OCI-LY7 (cell line): ENCODE data around the gene SLC9A6. TPM values are rescaled to one million over a fixed set of nuclear protein-coding genes. Genes with fewer than 3 reads are reported as not detected.

Source experiments
- BruUV-seq: library from RNA; stranded (reverse); fragments of 400-500 nt; replicated peaks from 2 replicates; lab custom pipeline; 2021; lab: Mats Ljungman, UMichigan
- CTCF ChIA-PET: fragments of 300-600 bp; sonication (Branson Sonifier 250); formaldehyde crosslinking; loops from one replicate; lab custom pipeline; 2022; ENCODE audit warnings: antibody characterized with exemption; ENCODE audit not compliant: unreplicated experiment; lab: Charles Lee
- POLR2A ChIA-PET: fragments of 300-600 bp; sonication (Branson Sonifier 250); formaldehyde crosslinking; loops from one replicate; lab custom pipeline; 2022; ENCODE audit warnings: antibody characterized with exemption; lab: Charles Lee
- DNase-seq: peaks from one replicate; pipeline ENCODE4 v3.0.0-alpha.2; 2015; ENCODE audit warnings: low spot score
- H2AFZ ChIP-seq: fragments of 200-600 bp; sonication (generic), shearing (Covaris generic); 2 replicates; pipeline ENCODE4 v1.6.1; 2014; ENCODE audit warnings: mild to moderate bottlenecking, antibody characterized with exemption, low read length, moderate library complexity
- H3K27ac ChIP-seq: fragments of 200-600 bp; sonication (generic); 2 replicates; pipeline ENCODE4 v1.5.1; 2014; ENCODE audit warnings: mixed run types, low read depth, mild to moderate bottlenecking, moderate library complexity, low read length, inconsistent platforms; ENCODE audit not compliant: poor library complexity, severe bottlenecking
- H3K36me3 ChIP-seq: fragments of 200-600 bp; sonication (generic); 2 replicates; pipeline ENCODE4 v1.6.1; 2014; ENCODE audit warnings: mild to moderate bottlenecking, antibody characterized with exemption, low read length, moderate library complexity, mixed read lengths; ENCODE audit not compliant: insufficient read depth
- H3K4me1 ChIP-seq: fragments of 200-600 bp; sonication (generic); 2 replicates; pipeline ENCODE4 v1.5.1; 2014; ENCODE audit warnings: mild to moderate bottlenecking, low read length; ENCODE audit not compliant: insufficient read depth, poor library complexity, severe bottlenecking
- H3K4me2 ChIP-seq: fragments of 200-600 bp; sonication (generic); 2 replicates; pipeline ENCODE4 v1.6.1; 2014; ENCODE audit warnings: mild to moderate bottlenecking, low read length
- H3K4me3 ChIP-seq: fragments of 200-600 bp; sonication (generic); 2 replicates; pipeline ENCODE4 v1.5.1; 2014; ENCODE audit warnings: mild to moderate bottlenecking, low read depth, low read length; ENCODE audit not compliant: poor library complexity, severe bottlenecking
- H3K79me2 ChIP-seq: fragments of 200-600 bp; sonication (generic); 2 replicates; pipeline ENCODE4 v1.6.1; 2016; ENCODE audit warnings: low read depth, mild to moderate bottlenecking, low read length, moderate library complexity, mixed read lengths; ENCODE audit not compliant: insufficient read depth
- H3K9me2 ChIP-seq: fragments of 200-600 bp; sonication (generic); 2 replicates; pipeline ENCODE4 v1.6.1; 2016; ENCODE audit warnings: mild to moderate bottlenecking, low read length, mixed read lengths; ENCODE audit not compliant: insufficient read depth
- H3K9me3 ChIP-seq: fragments of 200-600 bp; sonication (generic); 2 replicates; pipeline ENCODE4 v1.6.1; 2014; ENCODE audit warnings: mild to moderate bottlenecking, mixed run types, low read length, mixed read lengths
- H4K20me1 ChIP-seq: fragments of 200-600 bp; sonication (generic); 2 replicates; pipeline ENCODE4 v1.6.1; 2014; ENCODE audit warnings: mild to moderate bottlenecking, antibody characterized with exemption, low read length, moderate library complexity, mixed read lengths; ENCODE audit not compliant: insufficient read depth
- CTCF ChIP-seq: fragments of 200-600 bp; sonication (generic); conservative IDR thresholded peaks from 2 replicates; pipeline ENCODE4 v1.5.1; 2014; ENCODE audit warnings: mild to moderate bottlenecking, antibody characterized with exemption, low read length, moderate library complexity, mixed read lengths
- EZH2phosphoT487 ChIP-seq: fragments of 200-600 bp; sonication (generic); IDR thresholded peaks from 2 replicates; pipeline ENCODE4 v1.6.1; 2018; ENCODE audit warnings: low read depth, borderline replicate concordance, mild to moderate bottlenecking, mixed run types, antibody characterized with exemption, low read length, moderate library complexity, mixed read lengths
- intact Hi-C: fragments of 100-400 bp; cut with micrococcal nuclease; formaldehyde crosslinking; loops from one replicate; pipeline ENCODE4 v1.10.0; 2022; ENCODE audit not compliant: unreplicated experiment
- total RNA-seq, 2 experiments: library from RNA; depleted of rRNA in 1 of 2; stranded (reverse); fragments of >200 nt in 1 of 2; shearing (Covaris generic) in 1 of 2; gene quantifications; 2 replicates each; pipeline ENCODE4 v1.2.3, GENCODE V29; 2014 to 2022

SLC9A6 gene
- total RNA-seq, 2 experiments from 2014 or later, result 7.7 to 12.6 TPM

DNA sequence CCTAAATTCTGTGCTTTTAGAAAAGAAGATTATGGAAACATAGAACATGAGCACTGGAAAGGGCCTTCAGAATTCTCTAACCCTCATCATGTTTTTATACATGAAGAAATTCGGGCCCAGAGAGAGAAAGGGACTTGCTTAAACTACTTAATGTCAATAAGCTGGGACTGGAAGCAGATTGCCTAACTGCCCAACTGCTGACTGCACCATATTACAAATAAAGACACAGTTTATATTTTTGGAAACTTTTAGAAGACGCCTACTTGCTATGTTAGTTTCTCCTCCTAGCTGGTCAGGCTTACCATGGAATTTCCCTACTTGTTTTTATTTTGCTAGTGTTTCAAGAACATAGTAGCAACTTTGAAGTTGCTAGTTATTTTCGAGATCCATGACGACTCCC, 47.1 kb downstream of the SLC9A6 start:
- intact Hi-C loops, result loop anchor here (5.0 kb wide), 1 partner anchor 235 kb away; no protein-coding TSS in a partner anchor
- Histone ChIP-seq H3K27ac (no peak overlapping the region), H3K4me3 (no peak overlapping the region), H4K20me1 (no peaks in the 10 kb centered on the region), H2AFZ (no peak overlapping the region), H3K4me2 (no peak overlapping the region), H3K79me2 (no peaks in the 10 kb centered on the region), H3K9me2 (no peaks in the 10 kb centered on the region), H3K9me3 (no peaks in the 10 kb centered on the region), H3K36me3 (no peaks in the 10 kb centered on the region; the same call in 1 of the 2 replicates), H3K4me1 (no peaks in the 10 kb centered on the region)
- CTCF ChIA-PET, result no interaction called here
- POLR2A ChIA-PET, result no interaction called here
- DNase-seq, result no peak
- no TSS peak for BruUV-seq
- TF ChIP-seq CTCF, result no peak
- no peak for TF ChIP-seq EZH2phosphoT487

GRCh38 chrX:136034668-136035067, 49.4 kb downstream of the SLC9A6 start:
- DNase-seq, result no peak
- H3K27ac ChIP-seq, result no peak overlapping the region
- H3K9me2 ChIP-seq, result no peaks in the 10 kb centered on the region
- H3K4me1 ChIP-seq, result no peaks in the 10 kb centered on the region
- TF ChIP-seq CTCF (no peak), EZH2phosphoT487 (no peak)
- intact Hi-C loops, result loop anchor here (5.0 kb wide), 1 partner anchor 233 kb away; no protein-coding TSS in a partner anchor
- H3K79me2 ChIP-seq, result no peaks in the 10 kb centered on the region
- no peaks in the 10 kb centered on the region for H3K9me3 ChIP-seq
- ChIA-PET CTCF (no interaction called here), POLR2A (interaction anchor here (0.5 kb wide), 1 partner anchor 36 kb away, joined by 3 read pairs; no protein-coding TSS in a partner anchor)
- no peaks in the 10 kb centered on the region for H4K20me1 ChIP-seq
- H3K4me2 ChIP-seq, result no peak overlapping the region
- no TSS peak for BruUV-seq
- no peak overlapping the region for H2AFZ ChIP-seq
- H3K36me3 ChIP-seq, result no peaks in the 10 kb centered on the region
- H3K4me3 ChIP-seq, result no peak overlapping the region

- DNase-seq, result no peak
- Histone ChIP-seq H3K36me3 (no peaks in the 10 kb centered on the region), H3K4me3 (no peak overlapping the region), H3K4me2 (no peak overlapping the region), H3K9me3 (no peaks in the 10 kb centered on the region), H3K4me1 (no peaks in the 10 kb centered on the region), H2AFZ (no peak overlapping the region), H4K20me1 (no peaks in the 10 kb centered on the region), H3K27ac (no peak overlapping the region), H3K9me2 (no peaks in the 10 kb centered on the region), H3K79me2 (no peaks in the 10 kb centered on the region)
- no TSS peak for BruUV-seq
- ChIA-PET POLR2A (interaction anchor here (0.6 to 0.7 kb wide), 2 partner anchors 222 to 353 kb away, joined by 3 to 4 read pairs; no protein-coding TSS in a partner anchor), CTCF (no interaction called here)
- TF ChIP-seq CTCF (no peak), EZH2phosphoT487 (no peak)
- intact Hi-C loops, result no loop called here
Observed at GRCh38 chrX:136035663-136036062, 50.4 kb downstream of the SLC9A6 start.
